Stimulated activated CD8-positive, alpha-beta memory T cell treated with anti-CD3 and anti-CD28 coated beads, Interleukin-12 subunit alpha, Interleukin-12 subunit beta, amount 100 ng/mL, for 24 hours (primary cell): ENCODE results near the gene VIP.
"Not testable (repeated sequence)": the region's sequence is repeated elsewhere in the genome, so short reads cannot be mapped to it uniquely, and the experiment has no call there.

Experiments used
- DNase-seq: peaks from one replicate; pipeline ENCODE4 v3.0.0-alpha.2; 2020; ENCODE audit errors: extremely low read depth

Gene VIP

DNA sequence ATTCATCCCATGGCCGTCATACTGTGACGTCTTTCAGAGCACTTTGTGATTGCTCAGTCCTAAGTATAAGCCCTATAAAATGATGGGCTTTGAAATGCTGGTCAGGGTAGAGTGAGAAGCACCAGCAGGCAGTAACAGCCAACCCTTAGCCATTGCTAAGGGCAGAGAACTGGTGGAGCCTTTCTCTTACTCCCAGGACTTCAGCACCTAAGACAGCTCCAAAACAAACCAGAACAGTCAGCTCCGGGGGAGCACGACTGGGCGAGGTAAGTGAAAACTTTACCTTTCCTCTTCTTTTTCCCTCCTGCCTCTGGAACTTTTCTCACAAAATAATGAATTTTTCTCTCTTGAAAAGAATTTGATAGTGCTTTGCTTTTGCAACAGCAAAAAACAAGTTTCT, at the start of gene VIP:
VIP (plus strand) TSS at position 104 of the 400 bp plus-strand sequence. CDS start 1,381 bp downstream, outside the sequence.
- no peak for DNase-seq

DNA sequence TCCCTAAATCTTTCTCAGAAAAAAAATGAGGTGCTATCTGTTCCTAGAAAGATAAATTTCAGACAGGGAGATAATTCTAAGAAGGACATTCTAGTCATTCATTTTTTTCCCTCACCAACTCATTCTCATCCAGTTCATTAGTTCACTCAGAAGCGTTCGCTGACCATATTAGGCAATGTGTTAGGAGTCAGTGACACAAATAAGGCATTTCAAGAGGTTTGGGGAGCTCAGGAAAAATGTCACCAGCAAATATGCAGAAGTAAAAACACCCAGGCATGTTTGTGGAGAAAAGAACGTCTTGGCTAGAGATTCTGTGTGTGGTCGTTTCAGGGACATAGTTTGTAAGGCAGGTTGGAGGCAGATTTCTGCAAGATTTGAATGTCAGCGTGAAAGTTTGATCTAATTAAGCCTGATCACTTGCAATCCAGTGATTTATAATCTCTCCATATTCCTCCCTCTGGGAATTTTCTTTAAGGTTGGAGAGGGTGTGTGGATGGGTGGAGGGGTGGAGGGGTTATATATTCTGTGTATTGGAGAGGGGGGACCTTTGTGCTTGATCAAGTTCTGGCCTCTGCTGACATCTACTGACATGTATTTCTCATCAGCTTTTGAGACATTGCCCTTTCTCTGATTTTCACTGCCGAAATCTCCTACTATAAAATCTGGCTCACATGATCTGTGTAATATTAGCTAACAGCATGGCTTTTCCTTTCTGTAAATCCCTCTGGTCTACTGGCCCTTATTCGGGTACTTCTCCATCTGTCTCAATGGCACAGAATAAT, 49.3 kb upstream of the VIP start:
- no peak for DNase-seq

DNA sequence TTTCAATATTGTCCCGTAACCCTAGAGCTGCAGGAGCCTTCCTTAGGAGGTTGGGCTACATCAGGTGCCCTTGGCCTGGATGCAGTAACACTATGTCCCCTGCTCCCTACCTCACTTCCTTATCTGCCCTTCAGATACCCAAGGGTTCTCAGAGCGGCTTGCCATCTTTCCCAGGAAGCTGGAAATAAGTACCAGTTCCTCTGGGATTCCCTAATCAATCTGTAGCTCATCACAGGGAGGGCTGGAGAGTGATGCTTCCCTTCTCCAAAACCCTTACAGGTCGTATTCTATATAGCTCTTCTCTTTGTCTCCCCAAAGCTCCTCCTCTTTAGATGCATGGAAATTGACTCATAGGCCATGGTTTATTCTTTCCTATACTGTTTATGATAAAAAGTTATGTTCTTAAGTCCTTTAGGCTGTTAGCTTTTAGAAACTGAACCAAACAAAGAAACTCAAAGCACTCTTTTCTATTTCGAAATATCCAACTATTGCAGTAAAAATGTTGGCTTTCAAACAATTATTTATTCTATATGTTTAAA, 48.7 kb upstream of the VIP start:
- no peak for DNase-seq

DNA sequence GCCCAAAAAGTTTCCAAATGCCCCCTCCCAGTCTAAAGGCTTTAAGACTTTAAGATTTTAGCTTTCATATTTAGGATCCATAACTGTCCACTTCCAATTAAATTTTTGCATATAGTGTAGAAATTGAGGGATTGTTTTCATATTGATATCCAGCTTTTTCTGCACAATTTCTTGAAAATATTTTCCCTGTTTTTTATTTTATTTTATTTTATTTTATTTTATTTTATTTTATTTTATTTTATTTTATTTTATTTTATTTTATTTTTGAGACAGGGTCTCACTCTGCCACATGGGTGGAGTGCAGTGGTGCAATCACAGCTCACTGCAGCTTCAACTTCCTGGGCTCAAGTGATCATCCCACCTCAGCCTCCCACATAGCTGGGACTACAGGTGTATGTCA, 46.8 kb upstream of the VIP start:
- not testable (repeated sequence) for DNase-seq

GRCh38 chr6:152705327-152705726, 45.3 kb upstream of the VIP start:
- DNase-seq, result no peak

- no peak for DNase-seq
These were observed 34.3 kb upstream of the VIP start for GRCh38 chr6:152716322-152716721.

- DNase-seq, result no peak
These were observed 29.6 kb upstream of the VIP start for GRCh38 chr6:152720974-152721373.

DNA sequence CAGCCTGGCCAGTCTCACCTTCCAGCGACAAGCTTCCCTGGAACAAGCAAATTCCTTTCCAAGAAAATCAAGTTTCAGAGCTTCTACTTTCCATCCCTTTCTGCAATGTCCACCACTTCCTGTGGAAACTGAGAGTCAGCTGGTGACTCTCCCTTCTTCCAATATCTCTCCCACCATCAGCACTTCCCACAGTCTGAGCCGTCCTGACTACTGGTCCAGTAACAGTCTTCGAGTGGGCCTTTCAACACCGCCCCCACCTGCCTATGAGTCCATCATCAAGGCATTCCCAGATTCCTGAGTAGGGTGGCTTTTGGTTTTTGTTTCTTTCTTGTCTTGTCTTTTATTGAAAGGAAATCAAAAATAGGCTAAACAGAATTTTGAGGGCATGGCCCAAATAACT, 28.6 kb upstream of the VIP start:
- no peak for DNase-seq

DNA sequence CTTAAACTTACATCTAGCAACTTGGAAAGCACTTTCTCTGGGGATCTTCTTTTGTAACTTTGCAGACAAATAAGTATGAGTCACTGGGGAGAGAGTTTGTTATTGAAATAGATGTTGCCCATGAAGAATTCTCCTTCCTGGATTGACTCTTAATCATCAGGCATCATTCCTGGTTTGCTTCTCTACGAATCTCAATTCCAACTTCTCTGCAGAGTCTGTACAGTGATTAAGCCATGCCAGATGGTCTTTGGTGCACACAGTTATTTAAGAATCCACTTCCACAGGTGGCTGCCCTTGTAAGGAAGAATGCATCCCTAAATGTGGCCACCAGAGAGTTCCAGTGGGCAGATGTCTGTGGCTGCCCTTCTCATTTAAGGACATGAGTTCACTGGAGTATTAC, 27.2 kb upstream of the VIP start:
- no peak for DNase-seq

GRCh38 chr6:152726313-152726712, 24.3 kb upstream of the VIP start:
- no peak for DNase-seq

GRCh38 chr6:152727507-152727906, 23.1 kb upstream of the VIP start:
- no peak for DNase-seq

DNA sequence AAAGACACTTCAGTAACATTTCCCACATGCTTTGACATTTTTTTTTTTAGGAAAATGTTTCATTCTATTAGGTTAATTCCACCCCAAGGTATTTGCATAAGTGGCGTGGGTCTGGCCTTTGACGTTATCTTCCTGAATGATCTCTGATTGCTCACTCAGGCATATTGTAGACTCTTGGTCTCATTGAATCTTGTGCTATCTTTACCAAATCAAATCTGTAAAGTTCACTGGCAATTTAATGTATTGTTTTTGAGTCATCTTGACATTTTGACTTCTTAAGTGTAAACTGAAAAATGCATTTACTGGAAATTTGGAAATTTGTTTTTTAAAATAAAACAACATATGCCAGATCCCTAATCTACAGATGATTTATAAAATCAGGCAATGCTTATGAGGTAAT, 16.0 kb upstream of the VIP start:
- DNase-seq, result no peak

DNA sequence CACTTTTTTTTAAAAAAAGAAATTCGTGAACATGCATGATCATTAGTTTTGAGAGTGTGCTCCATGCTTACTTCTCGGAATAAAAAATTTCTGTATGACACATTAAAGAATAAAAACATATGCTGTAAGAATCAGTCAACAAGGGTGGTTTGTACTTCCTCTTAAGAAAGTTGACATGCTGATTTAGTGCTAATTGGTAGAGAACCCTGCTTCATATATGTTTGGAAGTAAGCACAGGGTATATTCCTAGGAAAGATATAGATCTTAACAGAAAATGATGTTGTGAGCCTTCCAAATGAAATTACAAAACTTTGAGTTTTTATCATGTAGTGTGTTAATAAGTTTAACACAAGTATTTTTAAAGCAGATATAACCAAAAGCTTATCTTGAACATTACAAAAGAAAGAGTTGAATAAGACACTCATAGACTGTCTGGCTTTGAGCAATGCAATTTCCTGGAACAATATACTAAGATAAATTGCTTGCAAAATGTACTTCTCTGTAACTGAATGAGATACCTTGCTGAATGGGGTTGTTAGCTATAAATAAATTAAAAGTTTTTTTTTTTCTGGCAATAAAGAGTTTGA, 13.8 kb upstream of the VIP start:
- no peak for DNase-seq

GRCh38 chr6:152745509-152746171, 5.0 kb upstream of the VIP start:
- DNase-seq, result no peak

- no peak for DNase-seq
These were observed 4.4 kb upstream of the VIP start for GRCh38 chr6:152746172-152746553.

DNA sequence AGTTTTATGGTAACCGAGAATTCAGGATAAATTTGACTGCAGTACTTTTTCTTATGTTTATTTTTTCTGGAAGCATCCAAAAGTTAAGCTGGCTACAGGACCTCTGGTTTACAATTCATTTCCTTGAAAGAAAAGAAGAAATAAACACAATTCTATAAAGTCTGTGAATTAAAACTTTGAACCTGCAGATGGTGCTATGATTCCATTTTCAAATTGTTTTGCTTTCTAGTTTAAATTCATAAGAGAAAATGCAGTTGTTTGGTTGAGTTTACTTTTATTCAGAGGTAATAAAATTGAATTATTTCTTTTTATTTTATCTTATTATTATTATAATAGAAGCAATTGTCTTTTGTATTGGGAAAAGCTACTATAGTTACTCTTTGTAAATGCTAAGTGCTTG, 1.8 kb upstream of the VIP start:
- DNase-seq, result no peak

DNA sequence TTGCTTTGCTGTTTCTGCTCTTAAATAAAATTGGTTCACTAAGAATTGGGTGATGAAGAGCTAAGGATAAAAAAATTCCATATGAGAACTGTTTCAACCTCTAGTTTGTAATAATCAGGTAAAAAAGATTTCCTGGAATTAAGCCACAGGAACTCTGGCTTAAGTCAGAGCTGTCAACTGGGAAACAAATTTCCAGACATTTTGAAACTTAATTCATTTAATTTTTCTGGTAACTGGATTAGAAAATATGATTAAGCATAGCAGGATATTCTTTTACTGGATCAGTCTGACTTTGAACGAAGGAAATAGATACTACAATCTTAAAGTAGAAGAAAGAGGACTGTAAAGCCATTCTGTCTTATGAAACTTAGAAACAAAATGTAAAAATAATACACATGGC, 1.3 kb upstream of the VIP start:
- DNase-seq, result no peak

- DNase-seq, result no peak
These were observed 14.7 kb downstream of the VIP start for GRCh38 chr6:152765331-152765730.

- DNase-seq, result no peak
These were observed 18.6 kb downstream of the VIP start for GRCh38 chr6:152769159-152769558.

DNA sequence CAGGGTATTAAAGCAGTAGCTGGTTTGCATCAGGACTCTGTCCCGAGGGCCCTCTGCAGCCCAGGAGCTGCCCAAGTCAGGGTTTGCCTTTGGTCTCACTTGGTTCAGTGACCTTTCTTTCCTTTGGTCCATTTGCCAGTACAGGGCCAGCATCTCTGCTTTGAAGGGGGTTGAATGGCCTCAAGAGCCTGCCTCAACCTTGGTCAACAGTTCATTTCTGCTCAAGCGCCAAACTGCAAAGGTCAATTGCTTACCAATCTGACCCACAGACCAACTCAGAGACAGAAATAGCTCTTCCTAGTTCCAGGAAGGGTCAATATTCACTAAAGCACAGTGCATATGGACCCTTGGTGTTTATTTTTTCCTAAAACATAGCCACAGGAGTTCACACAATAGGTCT, 19.4 kb downstream of the VIP start:
- no peak for DNase-seq

GRCh38 chr6:152771061-152771687, 20.6 kb downstream of the VIP start:
- DNase-seq, result no peak

DNA sequence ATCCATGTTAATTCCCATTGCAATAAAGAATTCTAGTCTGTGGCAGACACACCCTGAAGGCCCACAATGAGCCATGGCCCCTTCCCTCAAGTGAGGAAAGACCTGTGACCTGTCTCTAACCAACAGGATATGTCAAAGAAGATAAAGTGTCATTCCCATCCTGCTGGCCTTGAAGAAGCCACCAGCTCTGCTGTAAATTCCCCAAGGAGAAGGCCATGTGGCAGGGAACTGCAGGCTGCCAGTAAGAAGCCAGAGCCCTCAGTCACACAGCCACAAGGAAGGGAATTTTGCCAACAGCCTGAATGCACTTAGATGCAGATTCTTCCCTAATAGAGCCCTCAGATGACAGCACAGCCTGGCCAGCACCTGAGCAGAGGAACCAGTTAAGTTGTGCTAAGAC, 24.8 kb downstream of the VIP start:
- DNase-seq, result no peak
